Posterior vena cava (tissue), 2 donors: Measurements from ENCODE around the gene ZNF804A. TPM values are rescaled to one million over a fixed set of nuclear protein-coding genes. Genes with fewer than 3 reads are reported as not detected.
"Not testable (repeated sequence)": the region's sequence is repeated elsewhere in the genome, so short reads cannot be mapped to it uniquely, and the experiment has no call there.

Source experiments
- DNase-seq: peaks from one replicate; pipeline ENCODE4 v3.0.0-alpha.2; 2020; ENCODE audit warnings: low spot score
- intact Hi-C, 2 donors: fragments of 100-400 bp; cut with DNase I; formaldehyde crosslinking; loops; one replicate each; pipeline versions ENCODE4 v1.14.1 to v1.14.2; 2022 to 2023
- total RNA-seq, 2 donors: library from RNA; stranded (reverse); fragmentation: NEBNext Ultra II Directional; extraction: Animal tissue kit (Norgen Biotek cat#: 25700); gene quantifications; one replicate each; pipeline ENCODE4 v1.2.1, GENCODE V29; 2021
- donor health status: DM: yes; HTN: yes; CAD: no.
- donor health status: DM: yes; HTN: yes; CAD: no.

Gene ZNF804A
- total RNA-seq, 2 donors from 2014 or later = 0.76 to 1.2 TPM

DNA sequence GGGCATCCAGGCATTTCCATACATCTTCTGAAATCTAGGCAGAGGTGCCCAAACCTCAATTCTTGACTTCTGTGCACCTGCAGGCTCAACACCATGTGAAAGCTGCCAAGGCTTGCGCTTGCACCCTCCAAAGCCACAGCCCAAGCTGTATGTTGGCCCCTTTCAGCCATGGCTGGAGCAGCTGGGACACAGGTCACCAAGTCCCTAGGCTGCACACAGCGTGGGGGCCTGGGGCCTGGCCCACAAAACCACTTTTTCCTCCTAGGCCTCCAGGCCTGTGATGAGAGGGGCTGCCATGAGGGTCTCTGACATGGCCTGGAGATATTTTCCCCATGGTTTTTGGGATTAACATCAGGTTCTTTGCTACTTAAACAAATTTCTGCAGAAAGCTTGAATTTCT lies 288.3 kb downstream of the ZNF804A start:
- intact Hi-C loops, DNase-seq: not testable (repeated sequence)

DNA sequence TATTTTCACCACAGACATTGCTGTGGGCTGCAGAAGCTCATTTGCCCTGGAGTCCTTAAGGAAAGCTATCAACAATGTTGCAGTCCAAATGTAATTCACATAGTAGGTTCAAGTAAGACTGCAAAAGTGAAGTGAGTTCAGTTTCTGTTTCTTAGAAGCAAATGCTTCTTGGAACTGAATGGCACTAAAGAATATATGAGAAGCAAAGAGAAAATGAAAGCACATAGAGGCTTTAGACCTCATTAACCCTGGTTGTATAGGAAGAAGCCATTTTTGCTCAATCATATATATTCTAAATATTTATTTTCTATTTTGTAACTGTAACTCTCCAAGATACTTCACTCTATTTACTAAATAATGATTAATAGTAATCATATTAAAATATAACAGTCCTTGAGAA lies 292.0 kb downstream of the ZNF804A start:
- no peak for DNase-seq
- intact Hi-C loops = no loop called here

DNA sequence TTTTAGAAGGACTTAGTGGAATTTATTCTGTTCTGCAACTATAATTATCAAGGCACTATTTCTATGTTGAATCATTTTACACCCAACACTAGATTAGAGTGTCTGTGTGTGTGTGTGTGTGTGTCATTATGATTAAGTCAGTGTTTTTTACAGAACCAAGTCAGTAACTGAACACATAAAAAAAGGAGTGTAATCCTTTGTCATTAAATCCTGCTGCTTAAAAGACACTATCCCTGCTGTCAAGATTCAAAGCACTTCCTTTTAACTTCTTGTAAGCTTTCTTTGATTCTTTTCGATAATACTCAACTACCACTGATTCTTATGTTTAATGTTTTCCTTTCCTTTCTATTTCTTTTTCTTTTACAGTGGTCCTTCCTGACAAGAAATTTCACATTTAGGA lies 306.7 kb downstream of the ZNF804A start:
- intact Hi-C loops = no loop called here
- no peak for DNase-seq

DNA sequence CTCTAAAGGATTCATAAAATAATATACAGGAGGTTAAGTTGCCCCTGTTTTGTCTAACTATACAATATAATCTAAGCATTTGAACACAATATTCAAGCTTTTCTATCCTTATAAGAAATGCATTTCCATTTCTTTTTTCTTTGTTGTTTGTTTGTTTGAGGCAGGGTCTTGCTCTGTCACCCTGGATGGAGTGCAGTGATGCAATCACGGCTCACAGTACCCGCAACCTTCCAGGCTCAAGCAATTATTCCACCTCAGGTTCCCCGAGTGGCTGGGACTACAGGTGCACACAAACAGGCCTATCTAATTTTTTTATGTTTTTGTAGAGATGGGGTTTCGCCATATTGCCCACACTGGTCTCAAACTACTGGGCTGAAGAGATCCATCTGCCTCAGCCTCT lies 307.8 kb downstream of the ZNF804A start:
- intact Hi-C loops = no loop called here
- DNase-seq = no peak

DNA sequence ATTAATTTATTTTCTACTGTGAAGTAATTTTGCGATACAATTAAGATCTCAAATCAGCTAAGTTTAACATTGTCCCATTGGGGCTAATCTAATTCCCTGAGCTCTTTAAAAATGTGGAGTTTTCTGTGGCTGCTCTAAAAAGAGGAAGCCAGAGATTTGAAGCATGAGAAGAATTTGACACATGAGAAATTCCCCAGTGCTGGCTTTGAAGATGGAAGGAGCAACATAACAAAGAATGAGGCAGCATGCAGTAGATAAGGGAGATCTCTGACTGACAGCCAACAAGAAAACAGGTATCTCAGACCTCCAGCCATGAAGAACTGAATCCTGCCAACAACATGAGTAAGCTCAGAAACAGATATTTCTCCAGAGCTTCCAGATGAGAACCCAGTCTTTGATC lies 308.4 kb downstream of the ZNF804A start:
- no peak for DNase-seq
- intact Hi-C loops = no loop called here

DNA sequence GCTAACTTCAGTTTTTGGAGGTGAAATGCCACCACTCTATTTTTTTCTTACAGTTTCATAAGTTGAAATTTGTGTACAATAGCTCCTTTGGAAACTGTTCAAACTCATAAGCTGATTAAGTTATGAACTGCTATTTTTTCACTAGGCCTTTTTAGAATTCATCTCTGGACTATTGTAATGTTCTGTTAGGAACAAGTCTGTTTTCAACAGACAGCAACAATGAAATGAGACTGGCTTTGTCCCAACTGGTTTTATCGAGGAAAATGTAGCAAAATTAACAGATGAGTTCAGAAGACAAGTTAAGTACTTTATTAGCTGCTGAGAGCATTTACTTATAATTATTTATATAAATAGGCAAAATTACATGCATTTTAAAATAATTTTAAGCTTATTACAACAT lies 310.6 kb downstream of the ZNF804A start:
- intact Hi-C loops = no loop called here
- no peak for DNase-seq

DNA sequence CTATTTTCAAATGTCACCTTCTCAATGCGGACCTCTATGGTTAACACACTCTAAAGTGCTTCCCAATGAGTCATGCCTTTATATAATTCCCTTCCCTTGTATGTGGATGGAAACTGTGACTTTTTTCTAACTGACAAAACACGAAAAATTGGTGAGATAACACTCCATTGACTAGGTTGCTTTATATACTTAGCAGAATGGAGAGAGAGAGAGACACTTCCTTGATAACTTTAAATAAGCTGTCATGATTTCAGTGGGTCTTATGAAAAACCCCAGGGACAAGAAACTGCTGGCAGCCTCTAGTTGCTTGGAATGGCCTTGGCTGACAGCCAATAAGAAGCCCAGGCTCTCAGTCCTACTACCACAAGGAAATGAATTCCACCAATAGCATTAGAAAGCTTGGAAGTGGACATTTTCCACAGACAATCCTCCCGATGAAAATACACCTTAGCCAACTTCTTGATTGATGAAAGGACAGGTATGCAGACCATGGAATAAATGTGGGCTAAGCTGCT lies 322.2 kb downstream of the ZNF804A start:
- intact Hi-C loops = no loop called here
- DNase-seq = no peak

DNA sequence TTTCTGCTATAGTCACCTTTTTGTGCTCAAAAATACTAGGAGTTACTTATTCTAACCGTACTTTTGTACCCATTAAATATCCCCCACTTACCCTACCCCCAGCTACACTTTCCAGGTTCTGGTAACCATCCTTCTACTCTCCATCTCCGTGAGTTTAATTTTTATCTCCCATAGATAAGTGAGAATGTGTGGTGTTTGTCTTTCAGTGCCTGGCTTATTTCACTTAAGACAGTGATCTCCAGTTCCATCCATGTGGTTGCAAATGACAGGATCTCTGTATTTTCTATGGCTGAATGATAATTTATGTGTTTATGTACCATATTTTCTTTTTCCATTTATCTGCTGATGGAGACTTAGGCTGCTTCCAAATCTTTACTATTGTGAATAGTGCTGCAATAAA lies 323.3 kb downstream of the ZNF804A start:
- intact Hi-C loops = no loop called here
- no peak for DNase-seq

DNA sequence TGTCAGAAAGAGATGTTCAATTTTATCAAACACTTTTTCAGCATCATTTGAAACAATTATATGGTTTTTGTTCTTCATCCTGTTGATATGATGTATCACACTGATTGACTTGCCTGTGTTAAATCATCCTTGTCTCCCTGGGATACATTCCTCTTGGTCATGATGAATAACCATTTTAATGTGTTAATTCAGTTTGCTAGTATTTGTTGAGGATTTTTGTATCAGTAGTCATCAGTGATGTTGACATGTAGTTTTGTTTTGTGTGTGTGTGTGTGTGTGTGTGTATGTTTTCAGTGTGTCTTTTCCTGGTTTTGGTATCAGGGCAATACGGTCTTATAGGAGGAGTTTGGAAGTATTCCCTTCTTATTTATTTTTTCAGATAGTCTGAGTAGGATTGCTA lies 325.4 kb downstream of the ZNF804A start:
- intact Hi-C loops = no loop called here
- DNase-seq = no peak

DNA sequence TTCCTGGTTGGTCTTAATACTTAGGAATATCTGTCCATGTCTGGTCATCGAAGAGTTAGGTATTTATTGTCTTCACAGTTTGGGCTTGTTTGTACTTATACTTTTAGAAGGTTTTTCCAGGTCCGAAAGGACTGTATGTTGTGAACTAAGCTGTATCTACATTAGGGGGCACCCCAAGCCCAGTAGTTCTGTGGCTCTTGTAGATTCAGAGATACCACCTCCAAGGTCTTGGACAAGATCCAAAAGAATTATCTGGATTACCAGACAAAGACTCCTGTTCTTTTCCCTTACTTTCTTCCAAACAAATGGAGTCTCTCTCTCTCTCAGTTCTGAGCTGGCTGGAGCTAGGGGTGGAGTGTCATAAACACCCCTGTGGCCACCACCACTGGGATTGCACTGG lies 328.7 kb downstream of the ZNF804A start:
- intact Hi-C loops = no loop called here
- no peak for DNase-seq

DNA sequence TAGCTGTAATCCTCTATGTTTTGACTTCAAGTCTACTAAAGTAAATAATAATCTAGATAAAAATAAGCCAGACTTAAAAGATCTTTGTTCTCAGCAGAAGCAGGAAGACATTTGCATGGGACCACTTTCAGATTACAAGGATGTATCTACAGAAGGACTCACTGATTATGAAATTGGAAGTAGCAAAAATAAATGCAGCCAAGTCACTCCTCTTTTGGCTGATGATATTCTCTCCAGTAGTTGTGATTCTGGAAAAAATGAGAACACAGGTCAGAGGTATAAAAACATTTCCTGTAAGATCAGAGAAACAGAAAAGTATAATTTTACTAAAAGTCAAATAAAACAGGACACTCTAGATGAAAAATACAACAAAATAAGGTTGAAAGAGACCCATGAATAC lies 338.4 kb downstream of the ZNF804A start:
- no peak for DNase-seq
- intact Hi-C loops = no loop called here

DNA sequence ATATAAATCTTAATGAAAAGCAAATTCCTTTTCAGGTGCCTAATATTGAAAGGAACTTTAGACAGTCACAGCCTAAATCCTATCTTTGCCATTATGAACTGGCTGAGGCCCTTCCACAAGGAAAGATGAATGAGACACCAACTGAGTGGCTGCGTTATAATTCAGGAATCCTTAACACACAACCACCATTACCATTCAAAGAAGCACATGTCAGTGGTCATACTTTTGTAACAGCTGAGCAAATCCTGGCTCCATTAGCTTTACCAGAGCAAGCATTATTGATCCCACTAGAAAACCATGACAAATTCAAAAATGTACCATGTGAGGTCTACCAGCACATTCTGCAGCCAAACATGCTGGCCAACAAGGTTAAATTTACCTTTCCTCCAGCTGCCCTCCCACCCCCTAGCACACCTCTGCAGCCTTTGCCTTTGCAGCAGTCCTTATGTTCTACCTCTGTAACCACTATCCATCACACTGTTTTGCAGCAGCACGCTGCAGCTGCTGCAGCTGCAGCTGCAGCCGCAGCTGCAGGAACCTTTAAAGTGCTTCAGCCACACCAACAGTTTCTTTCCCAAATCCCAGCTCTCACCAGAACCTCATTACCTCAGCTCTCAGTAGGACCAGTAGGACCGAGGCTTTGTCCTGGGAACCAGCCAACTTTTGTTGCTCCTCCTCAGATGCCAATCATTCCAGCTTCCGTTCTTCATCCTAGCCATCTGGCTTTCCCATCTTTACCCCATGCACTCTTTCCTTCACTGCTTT lies 340.1 kb downstream of the ZNF804A start:
- intact Hi-C loops = no loop called here
- DNase-seq = no peak

DNA sequence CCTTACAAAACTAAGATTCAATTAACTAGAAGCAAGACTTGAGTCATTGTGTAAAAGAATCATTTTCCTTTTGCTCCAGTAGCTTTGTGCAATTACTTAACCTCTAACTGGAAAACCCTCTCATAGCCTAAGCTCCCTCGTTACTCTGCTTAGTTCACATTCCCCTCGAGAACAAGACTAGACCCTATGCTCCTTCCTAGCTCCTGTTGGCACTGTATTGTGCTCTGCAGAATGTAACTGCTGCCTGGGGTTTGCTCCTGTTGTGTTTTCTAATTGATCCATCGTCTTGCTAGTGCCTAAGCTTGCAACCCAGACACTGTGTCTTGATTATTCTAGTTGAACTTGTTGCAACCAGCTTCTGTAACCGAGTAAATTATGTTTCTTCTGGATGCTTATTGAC lies 347.0 kb downstream of the ZNF804A start:
- intact Hi-C loops = no loop called here

DNA sequence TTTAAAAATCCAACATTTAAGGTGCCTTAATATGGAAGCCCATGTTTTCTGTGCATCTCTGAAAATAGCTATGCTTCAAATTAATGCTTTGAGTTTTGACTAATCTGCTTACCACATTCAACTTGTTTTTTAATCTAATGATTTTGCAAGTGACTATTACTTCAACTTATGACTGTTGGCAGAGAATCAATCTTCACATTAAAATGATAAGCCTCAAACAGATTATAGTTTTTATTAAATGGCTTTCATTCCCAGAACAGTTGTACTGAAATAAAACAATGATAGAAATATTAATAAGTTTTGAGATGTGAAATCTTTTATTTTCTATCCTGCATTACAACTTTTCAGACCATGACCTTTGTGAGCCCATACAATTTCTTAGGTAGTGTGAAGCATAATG lies 347.5 kb downstream of the ZNF804A start:
- no peak for DNase-seq
- intact Hi-C loops = no loop called here

More for the DNA sequence above, 347.0 kb downstream of the ZNF804A start:
- no peak for DNase-seq

DNA sequence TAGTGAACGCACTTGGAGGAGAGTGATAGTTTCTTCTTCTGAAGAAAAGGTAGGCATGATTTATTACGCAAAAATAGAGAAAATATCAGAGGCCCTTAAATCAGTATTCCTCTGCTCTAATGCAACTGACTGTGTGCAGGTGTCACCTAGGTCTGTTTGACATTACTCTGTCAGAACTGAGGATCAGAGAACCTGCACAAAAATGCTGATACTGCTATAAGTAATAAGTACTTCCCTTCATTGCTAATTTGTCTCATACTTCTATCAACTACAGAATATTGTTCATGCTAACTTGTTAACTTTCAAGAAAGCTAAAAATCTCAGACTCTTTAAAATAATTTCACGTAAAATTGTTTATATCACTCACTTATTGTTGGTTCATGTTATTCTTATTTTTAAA lies 358.5 kb downstream of the ZNF804A start:
- no peak for DNase-seq
- intact Hi-C loops = no loop called here

DNA sequence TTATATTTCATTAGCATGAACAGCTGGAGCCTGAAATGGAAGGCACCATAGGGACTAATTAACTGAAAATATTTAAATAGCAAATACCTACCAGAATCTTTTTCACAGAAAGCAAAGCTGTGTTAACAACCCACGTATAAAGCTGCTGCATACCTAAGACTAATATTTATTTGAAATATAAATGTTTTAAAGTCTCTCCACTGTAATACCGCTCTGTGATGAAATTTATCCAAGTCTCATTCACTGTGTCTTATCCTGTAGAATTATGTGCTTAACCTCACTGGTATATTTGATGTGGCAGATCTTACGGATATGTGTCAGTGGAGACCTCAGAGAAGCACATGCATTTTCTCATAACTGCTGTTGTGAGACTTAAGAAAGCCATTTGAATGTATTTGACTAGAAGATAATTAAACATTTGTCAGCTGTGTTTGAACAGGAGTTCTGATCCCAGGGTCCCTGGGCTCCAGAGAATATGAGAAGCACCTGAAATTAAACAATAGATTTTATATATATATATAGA lies 373.3 kb downstream of the ZNF804A start:
- intact Hi-C loops = no loop called here
- DNase-seq = no peak
